HG03342 (cell line): ENCODE results near the gene SORCS1.

Source experiments
- ATAC-seq: cut with Tn5 transposase; IDR thresholded peaks from one replicate; pipeline ENCODE4 v1.9.1; 2021; ENCODE audit warnings: mild to moderate bottlenecking, moderate library complexity; ENCODE audit not compliant: unreplicated experiment

SORCS1 gene

DNA sequence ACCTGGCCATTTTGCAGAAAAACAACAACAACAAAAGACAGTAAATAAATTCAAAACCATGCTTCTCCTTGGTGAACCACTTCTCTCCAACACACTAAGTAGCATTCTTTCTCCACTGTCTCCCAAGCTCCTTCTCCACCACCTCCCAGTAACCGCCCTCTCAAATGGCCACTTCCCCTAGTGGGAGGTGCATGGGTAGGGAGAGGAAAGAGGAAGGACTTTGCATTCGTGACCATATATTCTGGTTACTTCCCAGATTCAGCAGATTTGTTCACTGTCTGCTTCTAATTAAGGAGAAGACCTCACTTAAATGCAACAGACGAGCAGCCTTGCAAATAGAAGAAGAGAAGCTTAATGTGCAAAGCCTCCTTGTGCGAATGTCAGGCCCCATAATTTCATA lies 166.8 kb downstream of the SORCS1 start:
- ATAC-seq = no peak

DNA sequence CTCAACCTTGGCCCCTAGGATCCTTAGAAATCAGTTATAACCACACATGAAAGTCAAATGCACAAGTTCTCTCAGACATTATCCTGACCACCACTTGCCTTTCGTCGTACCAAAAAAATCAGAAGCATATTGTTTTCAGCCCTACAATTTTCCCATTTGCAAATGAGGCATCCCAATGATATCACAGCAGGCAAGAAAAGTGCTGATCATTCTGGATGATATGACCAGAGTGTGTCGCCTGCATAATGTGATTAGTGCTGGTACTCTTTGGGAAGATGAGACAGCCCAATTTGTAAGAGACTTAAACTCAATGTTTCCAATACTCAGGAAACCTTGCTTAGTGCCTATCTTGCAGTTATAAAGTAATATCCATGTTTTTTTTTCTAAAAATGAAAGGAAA lies 168.0 kb downstream of the SORCS1 start:
- ATAC-seq = no peak

DNA sequence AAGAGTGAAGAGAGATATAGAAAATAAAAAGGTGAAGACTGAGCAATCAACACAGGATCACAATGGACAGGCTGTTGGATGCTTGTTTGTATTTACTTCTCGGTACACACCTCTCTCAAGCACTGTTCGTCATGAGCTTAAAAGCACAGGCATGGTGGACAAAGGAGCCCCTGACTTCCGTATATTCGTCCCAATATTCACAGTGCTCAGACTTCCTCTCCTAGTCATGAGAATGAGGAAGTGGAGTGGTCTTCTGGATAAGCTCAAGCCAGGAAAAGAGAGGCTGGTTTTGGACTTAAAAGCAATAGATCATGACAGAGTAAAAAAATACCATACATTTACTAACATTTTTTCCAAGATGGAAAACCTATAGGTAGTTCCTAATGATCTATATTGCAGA lies 172.5 kb downstream of the SORCS1 start:
- no peak for ATAC-seq

DNA sequence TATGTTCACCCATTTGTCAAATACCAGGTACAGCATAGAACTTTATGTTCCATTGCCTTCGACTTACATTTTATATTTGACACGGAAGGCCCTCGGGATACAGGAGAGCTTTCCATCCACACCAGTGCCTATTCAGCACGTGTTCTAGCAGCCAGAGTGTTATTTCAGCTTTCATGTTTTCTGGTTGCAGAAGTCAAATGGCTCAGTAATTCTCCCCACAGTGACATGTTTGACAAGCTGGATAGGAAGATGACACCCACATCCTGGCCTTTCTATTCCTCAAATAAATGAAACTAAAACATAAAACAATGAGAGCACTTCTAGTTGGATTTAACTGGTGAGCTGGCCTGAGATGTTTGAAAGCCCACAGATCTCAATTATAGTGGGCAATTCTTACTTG lies 173.4 kb downstream of the SORCS1 start:
- no peak for ATAC-seq

DNA sequence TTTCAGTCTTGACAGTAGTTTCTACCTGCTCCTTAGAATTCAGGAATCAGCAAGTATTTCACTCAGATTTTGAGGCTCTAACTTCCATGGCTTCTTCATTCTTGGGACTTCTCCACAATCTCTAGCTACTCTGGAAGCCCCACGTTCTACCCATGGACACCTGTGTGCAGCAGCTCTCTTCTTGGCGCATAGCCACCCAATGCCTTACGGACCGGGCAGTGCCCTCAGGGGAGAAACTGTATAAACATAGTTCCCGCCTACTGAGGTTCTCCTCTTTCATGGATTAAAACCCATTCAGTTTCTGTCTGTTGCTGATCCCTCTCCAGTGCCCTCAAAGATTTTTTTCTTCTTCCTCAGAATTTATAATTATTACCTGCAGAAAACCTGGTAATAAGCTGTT lies 177.1 kb downstream of the SORCS1 start:
- ATAC-seq = no peak

DNA sequence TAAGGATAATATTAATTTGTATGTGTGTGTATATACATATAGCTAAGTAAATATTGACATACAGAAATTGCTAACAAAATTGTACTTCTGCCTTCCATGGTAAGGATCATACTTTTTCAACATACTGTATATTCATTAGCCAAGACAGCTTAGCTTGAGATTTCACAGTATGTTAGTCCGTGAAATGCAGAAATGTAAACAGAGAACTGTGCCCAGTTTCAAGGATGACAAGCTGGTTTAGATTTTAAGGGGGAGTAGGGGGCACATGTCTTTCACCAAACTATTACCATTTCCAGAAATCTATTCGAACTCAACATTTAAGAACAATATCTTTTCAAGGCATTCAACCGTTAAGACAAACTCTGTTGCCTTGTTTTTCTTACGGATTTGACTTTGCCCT lies 182.2 kb downstream of the SORCS1 start:
- ATAC-seq = no peak

DNA sequence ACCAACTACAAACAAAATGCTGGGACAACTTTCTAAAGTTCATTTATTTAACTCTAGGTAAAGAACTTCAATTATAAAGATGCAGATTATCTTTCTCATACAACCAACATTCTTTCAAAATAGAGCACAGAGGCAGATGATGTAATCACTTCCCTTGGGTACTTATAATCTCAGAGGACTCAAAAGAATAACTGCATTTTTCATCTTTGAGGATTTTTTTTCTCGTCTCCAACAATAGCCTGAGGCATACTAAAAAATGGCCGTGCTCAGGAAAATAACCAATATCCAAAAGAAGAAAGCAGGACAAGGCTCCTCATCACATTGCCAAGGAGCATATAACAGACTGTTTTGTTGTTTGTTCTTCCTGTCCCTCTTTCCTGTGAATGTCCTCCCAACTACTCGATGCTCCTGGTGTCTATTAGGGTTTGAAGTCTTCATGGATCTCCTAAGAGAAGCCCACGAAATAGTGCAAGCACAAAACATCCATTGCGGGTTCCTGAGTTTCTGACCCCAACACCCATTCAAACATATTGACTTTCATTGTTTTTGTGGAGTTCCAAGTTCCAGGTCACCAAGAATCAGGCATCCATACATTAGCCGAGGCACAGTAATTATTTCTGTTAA lies 182.9 kb downstream of the SORCS1 start:
- ATAC-seq = no peak

DNA sequence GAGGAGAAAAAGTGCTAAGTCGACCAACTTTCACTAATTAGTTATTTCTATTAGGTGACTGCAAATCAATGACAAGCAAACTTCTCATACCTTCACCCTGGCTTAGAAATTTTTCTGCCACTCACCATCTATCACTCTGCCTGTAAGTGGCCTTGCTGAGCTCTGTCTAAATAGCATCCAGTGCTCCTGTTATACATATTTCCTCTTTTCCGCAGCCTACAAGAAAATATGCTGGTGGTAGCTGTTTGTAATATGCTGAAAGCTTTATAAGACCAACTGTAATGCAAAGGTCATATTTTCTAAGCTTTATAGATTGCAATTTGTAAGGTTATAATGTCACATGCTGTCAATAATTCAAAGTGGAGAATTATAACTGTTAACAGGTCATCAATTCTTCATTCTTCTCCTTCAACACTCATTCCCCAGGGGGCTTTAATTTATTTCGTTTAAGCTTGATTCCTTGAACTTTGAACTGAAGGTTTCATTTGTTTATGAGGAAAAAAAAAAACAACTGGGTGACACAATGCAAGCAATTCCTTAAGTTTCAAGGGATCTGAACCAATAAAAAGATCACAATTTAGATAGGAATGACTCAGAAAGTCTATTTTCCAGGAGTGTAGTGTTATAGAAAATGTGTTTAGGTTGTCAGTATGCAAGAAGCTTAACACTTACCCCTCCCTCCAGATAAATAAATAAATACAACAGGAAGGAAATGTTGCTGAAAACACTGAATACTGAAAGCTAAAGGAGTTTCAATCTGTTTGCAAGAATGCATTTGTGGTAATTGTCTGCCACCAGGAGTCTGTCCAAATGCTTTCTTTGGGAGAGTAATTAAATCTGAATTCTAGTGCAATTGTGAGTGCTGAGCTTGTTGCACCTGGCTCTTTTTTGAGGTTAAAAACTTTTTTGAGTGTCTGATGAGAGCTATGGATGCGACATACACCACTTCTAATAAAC lies 183.7 kb downstream of the SORCS1 start:
- peak; percentile 79 for ATAC-seq

DNA sequence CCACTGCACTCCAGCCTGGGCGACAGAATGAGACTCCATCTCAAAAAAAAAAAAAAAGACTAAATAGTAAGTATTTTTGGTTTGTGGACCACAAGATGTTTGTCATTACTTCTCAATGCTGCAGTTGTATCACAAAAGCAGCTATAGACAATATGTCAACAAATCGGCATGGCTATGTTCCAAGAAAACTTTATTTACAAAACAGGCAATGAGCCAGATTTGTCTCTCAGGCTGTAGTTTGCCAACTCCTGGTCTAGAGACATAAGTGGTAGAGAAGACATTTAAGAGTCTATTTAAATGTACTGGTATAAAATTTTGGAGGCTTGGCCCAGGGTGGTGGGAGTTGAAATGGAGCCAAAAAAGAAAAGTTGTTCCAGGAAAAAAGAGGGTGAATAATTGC lies 185.8 kb downstream of the SORCS1 start:
- ATAC-seq = no peak

DNA sequence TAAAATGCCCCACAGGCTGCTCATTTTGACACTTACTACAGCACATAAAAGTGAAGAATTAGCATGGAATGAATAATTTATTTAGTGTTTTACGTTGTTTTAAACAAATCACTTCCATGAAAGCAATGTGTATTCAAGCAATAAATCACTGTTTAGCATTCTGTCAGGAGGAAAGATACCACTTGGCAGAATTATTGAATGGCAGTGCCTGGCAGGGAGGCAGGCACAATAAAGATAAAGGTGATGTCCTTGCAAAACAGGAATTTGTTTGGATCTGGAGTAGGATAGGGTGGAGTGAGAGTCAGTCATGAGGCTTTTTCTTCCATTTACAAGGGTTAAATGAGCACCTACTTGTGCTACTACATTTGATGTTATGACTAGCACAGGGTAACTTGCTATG lies 190.8 kb downstream of the SORCS1 start:
- ATAC-seq = no peak

DNA sequence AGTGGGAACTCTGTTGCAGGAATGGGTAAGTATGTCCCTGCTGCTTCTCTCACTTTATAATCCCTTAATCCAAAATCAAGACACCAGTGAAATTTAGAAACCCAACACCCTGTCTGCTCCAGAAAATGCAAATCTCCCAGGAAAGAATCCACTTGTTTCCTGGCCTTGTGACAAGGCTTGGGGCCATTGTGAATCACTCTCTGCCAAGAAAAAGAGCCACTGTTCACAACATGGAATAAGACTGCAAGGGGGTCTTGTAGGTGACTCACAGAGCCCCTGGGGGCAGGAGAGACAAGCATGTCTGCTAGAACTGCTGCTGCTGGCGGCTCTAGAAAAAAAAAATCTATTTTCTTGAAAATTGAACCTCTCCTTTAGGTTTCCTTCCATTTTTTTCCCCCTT lies 191.2 kb downstream of the SORCS1 start:
- ATAC-seq = no peak

DNA sequence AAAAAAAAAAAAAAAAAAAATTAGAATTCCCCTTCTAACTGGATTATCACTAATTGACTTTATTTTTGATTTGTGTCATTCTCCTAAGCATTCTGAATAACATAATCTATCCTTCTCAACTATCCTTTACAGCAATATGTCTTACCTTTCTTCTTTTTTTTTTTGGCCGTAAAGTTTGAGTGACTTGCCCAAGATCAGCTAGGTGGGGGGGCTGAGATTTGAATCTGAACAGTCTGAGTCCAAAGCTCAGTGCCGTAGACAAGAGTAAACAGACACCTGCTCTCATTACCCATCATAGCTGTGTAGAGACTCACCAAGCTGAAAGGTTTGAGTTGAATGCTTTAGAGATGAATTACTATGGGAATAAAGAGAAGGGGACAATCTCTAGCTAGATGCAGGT lies 192.1 kb downstream of the SORCS1 start:
- ATAC-seq = no peak

DNA sequence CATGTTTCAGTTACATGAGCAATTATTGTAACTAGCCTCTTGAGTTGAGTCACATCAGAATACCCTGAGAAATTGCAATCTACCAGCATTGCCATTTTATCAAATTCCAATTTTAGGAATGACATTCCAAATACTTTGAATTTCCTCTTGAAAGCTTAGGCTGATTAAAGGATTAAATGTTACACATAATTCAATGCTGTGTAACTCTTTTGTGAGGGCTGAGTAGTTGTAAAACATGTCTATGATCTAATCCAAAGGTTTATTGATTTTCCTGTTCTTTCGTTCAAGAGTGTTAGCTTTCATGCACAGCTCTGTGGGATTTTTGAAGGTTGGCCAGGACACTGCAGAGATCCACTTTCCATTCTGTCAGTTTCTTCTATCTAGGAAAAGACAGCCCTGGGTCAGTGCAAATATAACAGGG lies 193.1 kb downstream of the SORCS1 start:
- ATAC-seq = no peak

DNA sequence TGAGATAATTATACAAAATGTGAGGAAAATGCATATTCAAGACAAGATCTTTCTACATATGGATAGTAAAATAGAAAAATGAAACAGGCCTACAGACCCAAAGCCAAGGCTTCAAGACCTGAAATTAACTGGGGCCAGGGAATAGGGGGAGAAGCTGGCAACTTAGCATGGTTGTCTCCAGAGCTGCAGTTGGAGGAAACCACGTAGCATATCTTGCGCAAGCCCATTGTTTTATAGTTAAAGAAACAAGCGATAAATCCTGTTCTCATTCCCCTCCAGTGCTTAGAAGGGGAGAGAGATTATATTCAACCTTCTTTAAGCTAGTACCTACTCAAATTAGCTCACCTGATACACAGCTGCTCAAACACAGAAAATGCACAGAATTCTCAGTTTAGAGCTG lies 197.1 kb downstream of the SORCS1 start:
- no peak for ATAC-seq

DNA sequence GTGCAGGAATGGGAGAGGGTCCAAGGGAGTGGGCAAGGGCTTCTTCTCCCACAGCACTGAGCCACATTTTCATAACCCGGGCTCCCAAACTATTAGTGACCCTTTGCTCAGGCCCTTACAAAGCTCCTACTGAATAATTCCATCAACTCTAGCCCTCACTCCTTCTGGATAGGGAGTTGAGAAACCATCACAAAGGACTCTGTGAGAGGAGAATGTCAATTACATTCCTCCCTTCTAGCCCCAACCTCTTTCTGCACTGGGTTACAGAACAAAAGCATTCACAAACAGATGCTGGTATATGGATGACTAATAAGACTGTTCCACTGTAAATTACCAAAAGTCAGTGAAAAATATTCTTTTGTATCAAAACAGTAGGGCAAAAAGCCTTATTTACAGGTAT lies 203.7 kb downstream of the SORCS1 start:
- ATAC-seq = no peak

DNA sequence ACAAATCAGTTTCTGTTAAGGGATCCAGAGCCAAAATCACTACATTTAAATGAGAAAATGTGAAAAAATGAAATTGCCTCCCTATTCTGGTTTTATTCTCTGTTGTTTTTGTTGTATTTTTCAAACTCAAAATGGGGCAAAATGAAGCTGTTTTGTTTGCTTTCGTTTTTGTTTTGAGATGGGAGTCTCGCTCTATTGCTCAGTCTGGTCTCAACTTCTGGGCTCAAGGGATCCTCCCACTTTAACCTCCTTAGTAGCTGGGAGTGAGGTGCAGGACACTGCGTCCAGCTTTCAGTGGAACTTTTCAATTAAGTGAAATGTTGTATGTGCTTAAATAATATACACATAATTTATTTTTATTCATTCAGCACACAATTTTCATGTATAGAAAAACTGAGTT lies 205.0 kb downstream of the SORCS1 start:
- ATAC-seq = peak; percentile 45

DNA sequence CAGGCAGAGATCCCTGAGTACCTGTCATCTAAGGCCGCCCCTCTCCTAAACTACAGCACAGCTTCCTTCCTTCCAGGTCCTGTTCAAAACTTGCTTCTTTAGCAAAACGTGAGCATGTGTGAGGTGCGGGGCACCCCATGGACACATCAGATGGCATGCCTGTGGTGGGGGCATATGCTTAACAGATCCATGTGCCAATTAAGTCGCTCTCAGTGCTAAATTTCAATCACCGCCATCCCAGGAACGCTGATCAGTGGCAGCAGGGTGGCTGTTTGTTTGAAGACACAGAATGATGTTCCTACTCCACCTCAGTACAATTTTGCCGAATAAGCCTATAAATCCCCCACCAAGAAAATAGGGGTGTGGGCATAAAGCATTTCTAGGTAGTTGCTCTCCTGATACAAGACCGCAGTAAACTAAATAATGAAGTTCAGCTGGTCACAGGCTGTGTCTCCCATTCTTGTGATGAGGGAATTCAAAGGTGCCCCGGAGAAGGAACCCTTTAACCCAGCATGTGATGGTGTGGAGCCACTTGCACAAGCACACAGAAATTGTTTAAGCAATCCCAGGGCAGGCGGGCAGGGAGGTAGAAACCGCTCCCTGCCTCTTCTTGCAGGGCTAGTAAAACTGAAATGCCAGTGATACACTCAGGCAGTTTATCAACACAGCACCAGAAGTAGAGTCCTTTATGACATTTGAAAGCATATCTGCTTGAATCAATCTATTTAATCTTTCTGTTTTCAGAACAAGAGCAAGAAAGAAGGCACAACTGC lies 205.7 kb downstream of the SORCS1 start:
- no peak for ATAC-seq

DNA sequence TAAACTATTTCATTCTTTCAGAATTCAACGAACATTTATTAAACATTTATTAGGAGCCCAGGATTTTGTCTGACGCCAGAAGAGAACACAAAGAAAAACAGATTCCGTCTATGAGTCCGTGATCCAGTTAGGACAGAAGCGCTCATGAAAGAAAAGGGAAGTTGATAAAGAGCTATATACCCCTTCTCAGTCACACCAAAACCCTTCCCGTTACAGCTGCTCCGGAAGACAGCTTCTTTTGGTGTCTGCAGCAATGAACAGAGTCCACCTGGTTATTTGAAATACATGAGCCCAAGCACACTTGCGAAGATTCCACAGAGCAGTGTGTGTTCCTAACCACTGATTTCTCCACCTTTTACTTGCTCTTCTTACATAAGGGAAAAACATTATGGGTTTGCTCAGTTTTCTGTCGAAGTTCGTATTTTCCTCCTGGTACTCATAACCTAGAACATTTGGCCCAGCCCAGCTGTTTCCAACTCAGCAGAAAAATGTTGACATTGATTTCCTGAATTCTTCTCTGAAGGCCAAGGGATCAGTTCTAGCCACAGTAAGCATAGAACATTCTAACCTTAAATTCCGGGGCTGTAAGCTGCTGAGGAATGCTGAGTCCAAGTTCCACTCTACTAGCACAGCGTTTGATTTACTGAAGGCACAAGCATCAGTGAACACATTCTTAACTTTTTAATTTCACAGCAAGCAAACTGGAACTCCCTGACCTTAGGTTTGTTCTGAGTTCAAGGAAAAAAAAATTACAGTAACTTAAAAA lies 206.5 kb downstream of the SORCS1 start:
- ATAC-seq = peak; percentile 77

DNA sequence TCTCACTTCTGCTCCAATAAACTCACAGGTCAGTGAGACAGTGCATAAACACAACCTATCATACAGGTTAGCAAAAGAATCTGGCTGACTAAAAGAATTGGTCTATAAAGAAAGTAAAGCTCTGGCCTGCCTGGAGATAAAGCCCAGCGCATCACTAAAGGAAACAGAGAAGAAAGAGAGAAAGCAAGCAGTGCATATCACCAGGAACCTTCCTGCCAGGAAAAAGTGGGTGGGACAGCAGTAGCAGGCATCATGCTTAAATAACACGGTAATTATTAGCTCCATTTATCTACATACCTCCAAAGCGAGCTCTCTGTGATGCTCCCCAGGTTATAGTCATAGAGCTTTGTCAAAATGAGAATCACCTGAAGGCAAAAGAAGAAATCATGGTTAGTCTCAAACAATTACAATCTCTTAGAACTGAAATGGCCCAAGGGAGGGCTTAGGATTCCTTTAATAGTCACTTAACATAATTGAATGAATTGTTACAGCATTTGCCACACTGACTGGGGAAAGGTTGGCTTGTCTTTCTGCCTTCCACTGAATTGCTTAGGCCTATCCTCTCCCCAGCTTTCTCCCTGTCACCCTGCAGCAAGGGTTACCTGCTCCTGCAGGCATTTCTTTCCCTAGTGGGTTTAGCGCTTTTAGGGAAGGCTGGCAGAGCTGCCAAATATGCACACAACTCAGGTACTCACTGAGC lies 208.1 kb downstream of the SORCS1 start:
- no peak for ATAC-seq

DNA sequence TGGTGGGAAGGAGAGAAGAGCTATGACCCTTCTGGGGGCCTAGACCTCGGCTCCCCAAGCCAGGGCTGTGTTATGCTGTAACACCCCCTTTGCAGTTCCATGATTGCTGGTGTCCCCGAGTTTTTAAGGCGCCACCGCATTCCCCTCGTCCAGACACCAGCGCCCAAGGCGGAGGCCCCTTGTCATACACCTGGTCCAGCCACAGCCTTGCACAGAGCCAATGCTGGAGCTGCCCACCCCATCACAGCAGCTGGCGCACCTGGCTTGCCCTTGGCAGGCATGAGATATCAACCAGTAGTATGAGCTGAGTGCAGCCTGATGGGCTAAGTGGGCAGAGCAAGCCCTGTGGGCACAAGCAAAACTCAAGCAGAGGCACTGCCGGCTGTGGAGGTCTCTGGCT lies 209.4 kb downstream of the SORCS1 start:
- no peak for ATAC-seq
